DMS 273 (cell line): ENCODE measurements around the gene FBXW11.
A peak's percentile ranks its signal among the peaks of the same experiment; 100 is the strongest.
"Not testable (repeated sequence)": the region's sequence is repeated elsewhere in the genome, so short reads cannot be mapped to it uniquely, and the experiment has no call there.

Experiments
- DNase-seq: peaks from one replicate; lab custom pipeline; 2025; ENCODE audit not compliant: unreplicated experiment; lab: John Stamatoyannopoulos, UW

Gene FBXW11

GRCh38 chr5:171956314-171956713, 50.1 kb downstream of the FBXW11 start:
- DNase-seq: no peak

DNA sequence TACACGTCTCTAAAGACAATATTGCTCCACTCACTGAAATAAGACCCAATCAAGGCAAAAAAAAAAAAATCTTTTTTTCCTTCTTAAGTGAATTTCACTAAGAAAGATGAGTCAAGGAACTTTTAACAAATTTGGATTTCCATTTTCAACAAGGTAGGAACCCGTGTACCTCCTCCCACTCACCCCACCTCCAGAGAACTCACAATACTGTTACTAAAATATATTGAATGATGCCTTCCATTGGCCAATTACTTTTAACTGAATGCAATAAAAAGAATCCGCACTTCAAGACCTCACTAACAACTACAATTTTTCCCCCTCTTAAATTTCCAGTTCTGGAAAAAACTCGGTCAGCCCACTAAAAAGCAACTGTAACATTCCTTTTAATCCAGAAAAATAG, 50.7 kb downstream of the FBXW11 start:
- DNase-seq: no peak

DNA sequence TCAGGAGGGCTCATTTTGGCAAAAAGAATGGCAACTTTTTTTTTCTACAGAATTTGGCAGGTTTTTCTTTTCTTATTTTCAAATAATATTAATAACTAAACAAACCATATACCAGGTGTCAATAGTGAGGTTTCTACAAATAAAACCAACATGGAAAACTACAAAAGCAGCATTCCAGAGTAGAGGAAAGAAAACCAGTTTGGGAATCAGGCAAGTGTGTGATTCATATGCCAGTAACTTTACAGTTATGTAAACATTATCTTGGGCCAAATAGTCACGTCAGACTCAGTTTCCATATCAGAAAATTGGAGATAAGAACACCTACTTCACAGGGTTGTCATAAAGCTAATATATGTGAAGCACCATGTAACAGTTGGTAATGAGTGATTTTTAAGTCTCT, 51.7 kb downstream of the FBXW11 start:
- DNase-seq: no peak

DNA sequence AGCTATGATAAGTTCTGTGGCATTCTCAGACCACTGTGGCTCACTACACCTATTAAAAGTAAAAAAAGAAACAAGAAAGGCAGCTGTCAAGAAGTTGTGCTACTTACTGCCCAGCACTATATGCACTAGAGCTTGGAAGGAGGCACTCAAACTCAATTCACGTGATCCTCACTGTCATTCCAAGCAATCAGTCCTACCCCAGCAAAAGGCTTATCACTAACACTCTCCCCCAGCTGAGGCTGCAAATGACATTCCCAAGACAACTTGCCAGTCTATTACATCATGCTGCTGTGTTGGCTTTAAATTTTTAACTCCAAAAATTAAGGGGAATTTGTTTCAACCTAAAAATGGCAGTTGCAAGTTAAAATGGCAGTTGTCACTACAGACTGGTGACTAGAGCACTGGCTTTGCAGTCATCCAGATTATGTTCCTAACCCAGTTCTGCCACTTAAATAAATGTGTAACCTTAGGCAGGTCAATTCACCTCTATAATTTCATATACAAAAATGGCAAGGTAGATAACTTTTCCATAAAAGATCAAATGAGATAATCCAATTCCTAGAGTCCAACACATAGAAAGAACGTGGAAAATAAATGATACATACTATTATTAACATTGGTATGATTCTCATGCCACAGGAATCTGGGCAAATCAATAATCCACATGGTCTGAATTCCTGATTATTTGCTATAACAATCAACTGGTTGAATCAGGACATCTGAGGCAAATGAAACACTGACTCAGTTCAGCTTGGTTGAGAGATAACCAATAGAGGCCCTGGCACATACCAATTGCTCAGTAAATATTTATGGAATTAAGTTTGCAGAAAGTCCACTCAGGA, 52.4 kb downstream of the FBXW11 start:
- no peak for DNase-seq

DNA sequence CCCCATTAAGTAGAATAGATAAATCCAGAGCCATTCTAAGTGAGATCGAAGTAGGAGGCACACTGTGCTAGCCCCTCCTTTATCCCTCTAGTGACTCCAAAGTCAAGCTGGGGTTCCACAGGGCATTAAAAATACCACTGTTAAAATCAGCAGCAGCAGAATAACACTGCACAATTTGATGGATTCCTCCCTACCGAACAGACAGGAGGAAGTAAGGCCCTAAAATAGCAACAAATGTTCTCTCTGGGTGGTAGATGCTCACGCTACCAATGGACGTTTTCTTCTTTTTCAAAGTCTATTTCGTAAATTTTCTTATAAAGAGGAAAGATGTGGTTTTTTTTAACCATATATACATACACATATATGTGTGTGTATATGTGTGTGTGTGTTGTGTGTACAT, 54.4 kb downstream of the FBXW11 start:
- DNase-seq: no peak

GRCh38 chr5:171951218-171951617, 55.2 kb downstream of the FBXW11 start:
- DNase-seq: no peak

DNA sequence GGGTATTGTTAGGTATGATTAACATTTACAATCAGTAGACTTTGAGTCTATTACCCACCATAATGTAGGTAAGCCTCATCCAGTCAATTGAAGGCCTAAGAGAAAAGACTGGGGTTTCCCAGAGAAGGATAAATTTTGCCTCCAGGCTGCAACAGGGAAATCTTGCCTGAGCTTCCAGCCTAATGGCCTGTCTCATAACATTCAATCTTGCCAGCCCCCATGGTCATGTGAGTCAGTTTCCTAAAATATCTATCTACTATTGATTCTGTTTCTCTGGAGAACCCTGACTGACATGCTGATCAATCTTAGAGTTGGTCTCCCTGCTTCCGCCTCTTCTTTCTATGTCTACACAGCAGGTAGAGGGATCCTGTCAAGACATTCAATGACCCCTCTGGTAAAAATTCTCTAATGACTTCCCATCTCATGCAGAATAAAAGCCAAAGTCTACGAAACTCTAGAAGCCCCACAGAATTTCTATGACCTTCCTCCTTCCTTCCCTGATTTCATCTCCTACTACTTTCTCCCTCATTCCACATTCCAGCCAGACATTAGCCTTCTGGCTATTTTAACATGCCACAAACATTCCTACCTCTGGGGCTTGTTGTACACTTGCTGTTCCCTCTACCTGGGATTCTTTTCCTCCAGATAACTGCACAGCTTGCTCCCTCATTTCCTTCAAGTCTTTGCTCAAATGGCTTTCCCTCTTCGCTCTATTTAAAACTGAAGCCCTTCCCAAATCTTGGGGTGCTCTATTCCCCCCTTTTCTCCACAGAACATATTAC, 60.2 kb downstream of the FBXW11 start:
- DNase-seq: no peak

GRCh38 chr5:171945476-171945875, 61.0 kb downstream of the FBXW11 start:
- DNase-seq: no peak

DNA sequence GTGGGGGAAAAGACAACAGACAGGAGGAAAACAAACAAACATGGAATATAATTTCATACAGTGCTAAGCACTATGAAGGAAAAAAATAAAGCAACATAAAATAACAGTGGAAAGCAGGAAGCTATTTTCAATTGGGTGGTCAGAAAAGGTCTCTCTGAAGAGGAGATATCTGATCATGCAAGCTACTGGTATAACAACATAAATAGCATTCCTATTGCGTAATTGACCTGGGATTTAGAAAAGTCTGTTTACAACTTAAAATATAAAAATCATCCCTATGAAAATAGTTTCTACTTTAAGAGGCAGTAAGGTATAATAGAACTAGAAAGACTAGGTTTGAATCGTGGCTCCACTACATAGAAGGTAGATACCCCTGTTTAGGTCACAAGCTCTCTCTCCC, 61.4 kb downstream of the FBXW11 start:
- no peak for DNase-seq

GRCh38 chr5:171942112-171942516, 64.3 kb downstream of the FBXW11 start:
- peak; percentile 16 for DNase-seq

DNA sequence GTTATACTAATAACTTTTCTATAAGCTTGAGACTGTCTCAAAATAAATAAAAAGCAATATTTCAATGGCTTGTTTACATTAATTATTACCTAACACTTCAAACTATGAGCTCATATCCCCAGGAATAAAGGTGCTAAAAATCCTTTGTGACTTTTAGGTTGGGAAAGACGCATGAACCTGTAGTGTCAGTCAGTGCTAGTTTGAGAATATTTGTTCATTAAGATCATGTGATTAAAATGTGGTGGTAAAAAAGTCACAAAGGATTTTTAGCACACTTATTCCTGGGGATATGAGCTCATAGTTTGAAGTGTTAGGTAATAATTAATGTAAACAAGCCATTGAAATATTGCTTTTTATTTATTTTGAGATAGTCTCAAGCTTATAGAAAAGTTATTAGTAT, 64.8 kb downstream of the FBXW11 start:
- DNase-seq: not testable (repeated sequence)

DNA sequence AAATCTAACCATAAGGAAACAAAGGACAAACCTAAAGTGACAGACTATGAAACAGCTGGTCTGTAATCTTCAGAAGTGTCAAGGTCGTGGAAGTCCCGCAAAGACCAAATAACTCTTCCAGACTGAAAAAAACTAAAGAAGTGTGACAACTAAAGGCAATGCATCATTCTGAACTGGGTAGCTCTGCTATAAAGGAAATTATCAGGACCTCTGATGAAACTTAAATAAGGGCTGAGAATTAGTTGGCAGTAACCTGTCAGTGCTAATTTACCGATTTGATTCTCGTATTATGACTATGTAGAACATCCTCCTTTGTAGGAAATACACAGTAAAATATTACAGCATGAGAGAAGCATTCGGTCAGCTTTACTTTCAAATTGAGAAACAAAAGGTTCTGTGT, 65.2 kb downstream of the FBXW11 start:
- not testable (repeated sequence) for DNase-seq

DNA sequence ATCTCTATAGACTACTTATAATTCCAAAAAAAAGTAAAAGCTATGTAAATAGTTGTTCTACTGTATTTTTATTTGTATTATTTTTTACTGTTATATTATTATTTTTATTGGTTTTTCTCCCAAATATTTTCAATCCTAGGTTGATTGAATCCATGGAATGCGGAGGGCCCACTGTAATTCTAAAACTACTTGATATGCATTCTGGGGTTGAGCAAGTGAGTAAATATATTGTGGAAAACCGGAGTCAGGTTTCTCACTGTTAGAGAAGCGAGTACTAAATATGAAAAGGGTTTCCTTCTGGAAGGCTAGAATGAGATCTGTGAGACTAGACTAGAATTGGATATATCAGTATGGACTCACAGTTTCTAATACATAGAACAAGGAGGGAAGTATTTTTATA, 66.5 kb downstream of the FBXW11 start:
- DNase-seq: no peak

- DNase-seq: no peak
Observed at GRCh38 chr5:171938358-171938757, 68.1 kb downstream of the FBXW11 start.

- DNase-seq: no peak
Observed at GRCh38 chr5:171937351-171937750, 69.1 kb downstream of the FBXW11 start.

DNA sequence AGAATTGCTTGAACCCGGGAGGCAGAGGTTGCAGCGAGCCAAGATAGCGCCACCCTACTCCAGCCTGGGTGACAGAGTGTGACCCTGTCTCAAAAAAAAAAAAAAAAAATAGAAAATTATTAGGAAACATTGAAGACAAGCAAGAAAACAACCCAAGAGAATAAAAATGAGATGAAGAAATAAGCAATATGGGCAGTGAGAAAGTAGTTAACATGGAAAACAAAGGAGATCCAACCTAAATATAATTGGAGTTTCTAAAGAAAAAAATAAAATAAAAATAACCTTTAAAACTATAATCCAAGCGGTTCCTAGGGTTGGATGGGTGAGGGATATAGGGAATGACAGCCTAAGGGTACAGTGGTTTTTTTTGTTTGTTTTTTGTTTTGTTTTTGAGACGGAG, 71.9 kb downstream of the FBXW11 start:
- DNase-seq: no peak

- no peak for DNase-seq
Observed at GRCh38 chr5:171931163-171931562, 75.3 kb downstream of the FBXW11 start.

GRCh38 chr5:171927345-171927941, 79.0 kb downstream of the FBXW11 start:
- DNase-seq: no peak

- no peak for DNase-seq
Observed at GRCh38 chr5:171926311-171926710, 80.1 kb downstream of the FBXW11 start.

GRCh38 chr5:171924493-171925122, 81.8 kb downstream of the FBXW11 start:
- DNase-seq: no peak

GRCh38 chr5:171920765-171921391, 85.6 kb downstream of the FBXW11 start:
- no peak for DNase-seq
